ENCODE results near the gene MLLT3.

MLLT3 gene

DNA sequence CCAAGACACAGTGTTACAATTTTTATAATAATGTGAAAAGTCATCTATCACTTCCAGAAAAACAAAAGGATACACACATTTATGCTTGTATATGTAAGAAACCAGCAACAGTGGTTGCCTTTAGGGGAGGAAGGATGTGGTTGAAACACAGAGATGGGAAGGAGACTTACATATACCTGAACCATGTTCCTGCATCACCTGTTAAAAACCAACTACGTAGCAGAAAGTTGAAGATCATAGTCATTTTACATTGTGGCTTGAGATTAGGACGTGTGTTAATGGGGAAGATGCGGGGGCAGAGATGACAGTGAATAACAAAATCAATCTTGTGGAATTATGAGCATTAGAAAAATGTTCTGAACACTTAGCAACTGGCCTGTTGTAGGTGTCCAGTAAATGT is 307.3 kb downstream of the MLLT3 start:
- Mint-ChIP-seq H3K36me3 (ENCODE audit: low read depth) (no peaks in the 10 kb centered on the region), H3K27me3 (no peaks in the 10 kb centered on the region), H3K27ac (peak overlapping the region; percentile 91), H3K4me1 (ENCODE audit: low read depth) (peaks cover 71% of the 10 kb centered on the region), H3K4me3 (no peak overlapping the region), H3K9me3 (peaks cover 2% of the 10 kb centered on the region)
- DNase-seq: no peak

DNA sequence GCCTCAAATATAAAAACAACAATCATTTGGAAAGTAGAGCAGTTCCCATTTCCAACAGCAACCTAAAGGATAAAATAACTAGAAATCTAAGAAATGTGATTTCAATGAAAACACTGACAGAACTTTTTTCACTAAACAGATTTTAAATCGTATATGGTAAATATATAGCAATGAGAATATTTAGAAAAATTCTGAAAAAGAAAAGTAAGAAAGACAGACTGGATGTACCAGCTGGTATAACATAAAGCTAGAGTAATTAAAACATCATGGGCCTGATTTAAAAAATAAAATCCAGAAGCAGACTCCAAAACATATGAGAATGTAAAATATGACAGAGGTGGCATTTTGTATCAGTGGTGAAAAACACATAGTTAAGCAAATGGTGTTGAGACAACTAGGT is 308.9 kb downstream of the MLLT3 start:
- no peaks in the 10 kb centered on the region for H3K27me3 Mint-ChIP-seq
- peaks cover 2% of the 10 kb centered on the region for H3K9me3 Mint-ChIP-seq
- no peak overlapping the region for H3K27ac Mint-ChIP-seq
- no peak overlapping the region for H3K4me3 Mint-ChIP-seq
- H3K36me3 Mint-ChIP-seq (ENCODE audit: low read depth): no peaks in the 10 kb centered on the region
- peaks cover 55% of the 10 kb centered on the region for H3K4me1 Mint-ChIP-seq (ENCODE audit: low read depth)
- no peak for DNase-seq

DNA sequence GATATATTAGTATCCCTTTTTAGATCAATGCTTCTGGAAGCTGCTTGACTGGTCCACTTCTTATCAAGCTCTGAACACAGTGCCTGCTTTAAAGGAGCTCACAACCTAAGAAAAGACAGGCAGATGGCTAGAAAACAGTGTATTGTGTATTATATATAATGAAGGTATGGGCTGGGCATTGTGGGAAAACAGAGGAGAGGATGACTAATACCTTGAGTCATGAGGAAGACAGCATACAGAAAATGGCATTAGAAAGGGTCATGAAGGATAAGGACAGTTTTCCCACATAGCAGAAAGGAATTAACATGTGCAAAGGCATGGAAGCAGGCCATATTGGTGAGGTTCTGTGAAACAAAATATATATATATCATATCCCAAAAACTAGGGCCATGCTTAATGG is 309.6 kb downstream of the MLLT3 start:
- no peak for DNase-seq
- Mint-ChIP-seq H3K4me3 (no peak overlapping the region), H3K36me3 (ENCODE audit: low read depth) (no peaks in the 10 kb centered on the region)

DNA sequence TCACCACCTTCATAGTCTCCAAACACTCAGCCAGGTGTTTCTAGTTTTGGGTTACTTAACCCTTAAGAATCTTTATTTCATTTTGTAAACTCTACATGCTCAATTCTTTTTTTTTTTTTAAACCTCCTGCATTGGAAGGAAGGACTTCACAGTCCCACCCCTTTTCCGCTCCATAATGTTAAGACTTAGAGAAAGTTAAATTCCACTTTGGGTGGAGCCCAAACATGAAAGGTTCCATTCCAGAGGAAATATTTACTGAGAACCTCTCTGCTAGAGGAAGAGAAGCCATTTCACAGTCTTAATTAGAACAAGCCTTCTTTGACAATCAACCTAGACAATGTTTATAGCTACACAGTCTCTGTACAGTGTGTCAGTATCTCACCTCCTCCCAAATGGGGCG is 312.3 kb downstream of the MLLT3 start:
- Mint-ChIP-seq H3K4me1 (ENCODE audit: low read depth) (peaks cover 22% of the 10 kb centered on the region), H3K9me3 (no peaks in the 10 kb centered on the region), H3K4me3 (no peak overlapping the region), H3K36me3 (ENCODE audit: low read depth) (no peaks in the 10 kb centered on the region), H3K27me3 (no peaks in the 10 kb centered on the region), H3K27ac (no peak overlapping the region)
- DNase-seq: no peak

More for the DNA sequence above, 309.6 kb downstream of the MLLT3 start:
- Mint-ChIP-seq H3K27ac (no peak overlapping the region), H3K27me3 (no peaks in the 10 kb centered on the region), H3K9me3 (peaks cover 2% of the 10 kb centered on the region), H3K4me1 (ENCODE audit: low read depth) (peaks cover 48% of the 10 kb centered on the region)

DNA sequence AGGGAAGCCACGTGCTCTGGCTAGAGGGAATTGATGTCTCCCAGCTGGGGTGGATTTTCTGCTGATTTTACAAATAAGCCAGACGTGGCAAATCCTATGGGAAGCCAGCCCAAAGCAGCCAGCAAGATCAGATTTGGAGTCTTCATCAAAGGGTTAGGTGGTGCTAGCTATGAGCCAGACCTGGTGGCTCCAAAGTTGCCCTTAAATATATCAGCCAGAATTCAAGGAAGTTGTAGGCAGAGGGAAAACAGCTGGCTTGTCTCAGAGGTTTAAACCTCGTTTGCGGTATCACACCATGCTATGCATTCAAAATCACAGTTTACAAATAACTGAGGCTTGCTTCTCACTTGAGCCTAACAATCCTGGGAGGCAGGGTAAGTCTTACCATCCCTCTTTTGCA is 313.2 kb downstream of the MLLT3 start:
- no peak for DNase-seq
- no peak overlapping the region for H3K4me3 Mint-ChIP-seq
- no peak overlapping the region for H3K27ac Mint-ChIP-seq
- H3K9me3 Mint-ChIP-seq: no peaks in the 10 kb centered on the region
- H3K4me1 Mint-ChIP-seq (ENCODE audit: low read depth): peaks cover 16% of the 10 kb centered on the region
- H3K36me3 Mint-ChIP-seq (ENCODE audit: low read depth): no peaks in the 10 kb centered on the region
- no peaks in the 10 kb centered on the region for H3K27me3 Mint-ChIP-seq

DNA sequence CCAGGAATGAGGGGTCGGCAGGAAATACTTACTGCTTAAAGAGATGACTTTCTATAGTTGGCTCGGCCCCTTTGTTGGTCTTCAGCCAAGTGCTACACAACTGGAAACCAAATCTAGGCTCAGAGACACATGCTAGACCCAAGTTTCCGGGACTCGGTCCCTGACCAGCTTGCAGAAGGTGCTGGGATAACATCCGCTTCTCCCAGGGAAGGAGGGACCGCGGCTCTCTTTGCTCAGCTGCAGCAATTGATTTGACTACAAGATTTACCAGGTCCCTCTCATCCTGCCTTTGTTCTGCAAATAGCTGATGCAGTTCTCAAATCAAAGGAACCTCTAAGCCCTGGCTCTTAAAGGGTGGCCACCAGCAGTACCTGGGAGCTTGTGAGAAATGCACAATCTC is 314.7 kb downstream of the MLLT3 start:
- H3K36me3 Mint-ChIP-seq (ENCODE audit: low read depth): no peaks in the 10 kb centered on the region
- no peak overlapping the region for H3K4me3 Mint-ChIP-seq
- no peaks in the 10 kb centered on the region for H3K27me3 Mint-ChIP-seq
- H3K9me3 Mint-ChIP-seq: no peaks in the 10 kb centered on the region
- H3K27ac Mint-ChIP-seq: no peak overlapping the region
- DNase-seq: no peak
- peaks cover 6% of the 10 kb centered on the region for H3K4me1 Mint-ChIP-seq (ENCODE audit: low read depth)

DNA sequence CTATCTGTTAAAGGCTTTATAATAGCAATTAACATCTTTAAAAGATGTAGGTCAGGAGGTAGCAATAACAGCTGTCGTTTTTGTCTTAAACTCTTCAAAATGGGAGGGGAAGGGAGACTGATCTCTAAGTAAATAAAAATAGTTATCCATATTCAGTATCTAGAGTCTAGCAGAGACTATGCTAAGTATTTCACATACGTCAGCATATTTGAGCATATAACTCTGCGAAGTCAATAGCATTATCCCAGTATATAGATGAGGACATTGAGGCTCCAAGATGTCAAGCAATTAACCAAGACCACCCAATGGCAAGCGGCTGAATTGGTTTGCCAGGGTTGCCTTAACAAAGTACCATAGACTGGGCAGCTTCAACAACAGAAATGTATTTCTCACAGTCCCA is 316.8 kb downstream of the MLLT3 start:
- no peaks in the 10 kb centered on the region for H3K9me3 Mint-ChIP-seq

DNA sequence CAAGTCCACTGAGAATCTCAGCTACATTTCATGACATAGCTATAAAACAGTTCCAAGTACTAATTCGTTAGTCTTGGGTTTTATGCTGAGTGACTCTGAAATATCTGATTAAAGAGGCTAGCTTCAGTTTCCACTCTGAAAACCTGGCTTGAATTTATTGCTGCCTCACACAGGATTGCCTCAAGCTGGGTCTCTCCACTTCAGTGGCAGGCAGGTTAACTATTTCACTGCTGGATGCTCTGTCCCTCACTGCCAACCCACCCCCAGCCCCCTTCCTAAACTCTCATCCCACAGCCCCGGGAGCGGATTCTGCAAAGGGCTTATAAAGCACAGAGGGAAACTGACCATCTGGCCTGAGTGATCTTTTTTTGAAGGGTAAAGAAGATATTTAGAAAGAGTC is 318.3 kb downstream of the MLLT3 start:
- no peaks in the 10 kb centered on the region for H3K27me3 Mint-ChIP-seq
- H3K4me1 Mint-ChIP-seq (ENCODE audit: low read depth): peaks cover 23% of the 10 kb centered on the region
- no peak for DNase-seq
- no peak overlapping the region for H3K4me3 Mint-ChIP-seq
- no peak overlapping the region for H3K27ac Mint-ChIP-seq
- no peaks in the 10 kb centered on the region for H3K9me3 Mint-ChIP-seq
- no peaks in the 10 kb centered on the region for H3K36me3 Mint-ChIP-seq (ENCODE audit: low read depth)

More for the DNA sequence above, 316.8 kb downstream of the MLLT3 start:
- DNase-seq: no peak
- Mint-ChIP-seq H3K36me3 (ENCODE audit: low read depth) (no peaks in the 10 kb centered on the region), H3K4me1 (ENCODE audit: low read depth) (peaks cover 12% of the 10 kb centered on the region), H3K27me3 (no peaks in the 10 kb centered on the region), H3K4me3 (no peak overlapping the region), H3K27ac (no peak overlapping the region)

DNA sequence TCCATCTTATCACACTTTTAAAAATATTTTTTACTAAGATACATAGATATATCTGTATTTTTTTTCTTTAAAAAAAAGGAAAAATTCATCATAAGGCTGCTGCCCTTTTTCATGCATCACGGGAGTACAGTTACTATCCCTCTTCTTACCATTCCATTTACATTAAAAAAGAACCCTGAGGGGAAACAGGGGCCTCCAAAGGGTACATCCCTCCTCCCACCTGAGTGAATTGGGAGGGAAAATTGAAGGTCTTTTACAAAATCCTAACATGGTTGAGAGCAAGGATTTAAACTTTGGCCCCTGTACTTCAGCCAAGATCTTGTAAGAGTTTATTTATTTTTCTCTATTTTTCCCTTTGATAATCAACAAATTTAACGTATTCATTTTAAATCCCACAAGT is 319.2 kb downstream of the MLLT3 start:
- DNase-seq: no peak
- Mint-ChIP-seq H3K4me1 (ENCODE audit: low read depth) (peaks cover 23% of the 10 kb centered on the region), H3K27me3 (no peaks in the 10 kb centered on the region), H3K4me3 (no peak overlapping the region), H3K36me3 (ENCODE audit: low read depth) (no peaks in the 10 kb centered on the region), H3K9me3 (no peaks in the 10 kb centered on the region), H3K27ac (no peak overlapping the region)

DNA sequence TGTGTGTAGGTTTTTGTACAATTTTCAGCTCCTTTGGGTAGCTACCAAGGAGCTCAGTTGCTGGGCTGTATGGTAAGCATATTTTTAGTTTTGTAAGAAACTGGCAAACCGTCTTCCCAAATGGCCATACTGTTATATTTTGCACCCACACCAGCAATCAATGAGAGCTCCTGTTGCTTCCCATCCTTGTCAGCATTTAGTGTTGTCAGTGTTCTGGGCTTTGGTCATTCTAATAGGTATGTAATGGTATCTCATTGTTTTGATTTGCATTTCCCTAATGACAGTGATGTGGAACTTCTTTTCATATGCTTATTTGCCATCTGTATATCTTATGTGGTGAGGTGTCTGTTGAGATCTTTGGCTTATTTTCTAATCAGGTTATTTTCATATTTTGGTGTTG is 320.1 kb downstream of the MLLT3 start:
- DNase-seq: no peak
- Mint-ChIP-seq H3K36me3 (ENCODE audit: low read depth) (no peaks in the 10 kb centered on the region), H3K9me3 (no peaks in the 10 kb centered on the region), H3K27me3 (no peaks in the 10 kb centered on the region), H3K4me1 (ENCODE audit: low read depth) (peaks cover 23% of the 10 kb centered on the region), H3K27ac (no peak overlapping the region), H3K4me3 (no peak overlapping the region)

DNA sequence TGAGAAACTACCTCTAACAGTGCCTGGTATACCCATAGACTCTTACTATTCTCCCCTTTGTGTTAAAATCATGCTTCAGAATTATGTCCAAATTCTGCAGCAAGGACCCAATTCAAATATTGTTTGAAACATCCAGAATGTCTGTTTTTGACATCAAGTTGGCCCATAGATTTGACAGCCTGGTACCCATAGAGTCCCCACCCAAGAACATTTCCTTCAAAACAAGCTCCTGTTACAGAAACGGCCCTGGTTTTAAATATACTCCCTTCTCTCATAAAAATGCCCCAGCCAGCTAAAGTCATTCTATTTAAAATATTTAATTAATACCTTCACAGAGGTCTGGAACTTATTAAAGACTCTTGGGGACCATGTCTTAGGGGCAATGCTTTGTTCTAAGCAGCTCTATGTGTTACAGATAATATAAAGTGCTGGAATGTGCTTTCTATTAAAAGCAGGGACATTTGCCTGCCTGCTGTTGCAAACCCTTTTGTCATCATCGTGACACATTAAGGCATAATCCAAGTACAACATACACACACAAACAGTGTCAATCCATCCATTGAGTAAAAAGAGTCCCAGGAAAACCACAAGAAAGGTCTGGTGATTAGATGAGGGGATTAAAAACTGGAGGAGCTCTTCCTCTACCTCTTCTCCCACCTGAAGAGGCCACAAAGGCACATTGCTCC is 321.7 kb downstream of the MLLT3 start:
- no peaks in the 10 kb centered on the region for H3K9me3 Mint-ChIP-seq
- H3K4me3 Mint-ChIP-seq: no peak overlapping the region

DNA sequence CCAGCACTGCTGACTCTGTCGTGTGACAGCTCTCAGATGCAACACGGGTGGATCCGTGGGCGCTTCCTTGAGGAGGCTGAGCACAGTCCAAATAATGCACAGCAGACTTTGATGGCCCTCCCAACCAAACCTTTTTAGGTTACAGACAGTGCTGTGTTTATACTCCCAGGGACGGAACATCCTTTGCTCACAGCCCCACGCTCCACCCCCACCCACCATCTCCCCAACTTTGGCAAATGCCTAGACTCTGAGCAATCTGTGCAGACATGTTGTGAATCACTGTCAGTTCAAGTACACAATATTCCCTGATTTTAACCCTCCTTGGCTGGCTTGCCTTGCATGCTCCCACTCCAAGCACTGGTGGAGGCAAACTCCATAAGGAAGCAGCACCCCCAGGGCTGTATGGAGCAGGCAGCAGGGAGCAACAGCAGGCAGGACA is 324.6 kb downstream of the MLLT3 start:
- Mint-ChIP-seq H3K9me3 (no peaks in the 10 kb centered on the region), H3K4me1 (ENCODE audit: low read depth) (peaks cover 23% of the 10 kb centered on the region), H3K4me3 (no peak overlapping the region), H3K36me3 (ENCODE audit: low read depth) (no peaks in the 10 kb centered on the region), H3K27ac (no peak overlapping the region), H3K27me3 (no peaks in the 10 kb centered on the region)
- no peak for DNase-seq

More for the DNA sequence above, 321.7 kb downstream of the MLLT3 start:
- Mint-ChIP-seq H3K36me3 (ENCODE audit: low read depth) (no peaks in the 10 kb centered on the region), H3K27me3 (no peaks in the 10 kb centered on the region), H3K27ac (no peak overlapping the region), H3K4me1 (ENCODE audit: low read depth) (peaks cover 23% of the 10 kb centered on the region)
- DNase-seq: no peak

DNA sequence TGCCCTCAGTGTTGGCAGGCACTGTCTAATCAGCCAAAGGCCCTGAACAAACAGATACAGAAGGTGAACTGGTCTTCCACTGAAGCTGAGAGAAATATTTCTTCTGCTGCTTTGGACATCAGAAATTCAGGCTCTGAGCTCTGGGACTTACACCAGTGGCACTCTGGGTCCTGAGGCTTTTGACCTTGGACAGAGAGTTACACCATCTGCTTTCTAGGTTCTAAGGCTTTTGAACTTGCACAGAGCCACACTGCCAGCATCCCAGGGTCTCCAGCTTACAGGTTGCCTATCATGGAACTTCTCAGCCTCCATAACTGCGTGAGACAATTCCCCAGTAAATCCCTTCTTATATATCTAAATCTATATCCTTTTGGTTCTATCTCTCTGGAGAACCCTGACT is 326.7 kb downstream of the MLLT3 start:
- peaks cover 12% of the 10 kb centered on the region for H3K4me1 Mint-ChIP-seq (ENCODE audit: low read depth)
- H3K4me3 Mint-ChIP-seq: no peak overlapping the region
- H3K36me3 Mint-ChIP-seq (ENCODE audit: low read depth): no peaks in the 10 kb centered on the region
- DNase-seq: no peak
- H3K9me3 Mint-ChIP-seq: peaks cover 3% of the 10 kb centered on the region
- no peaks in the 10 kb centered on the region for H3K27me3 Mint-ChIP-seq
- H3K27ac Mint-ChIP-seq: no peak overlapping the region

DNA sequence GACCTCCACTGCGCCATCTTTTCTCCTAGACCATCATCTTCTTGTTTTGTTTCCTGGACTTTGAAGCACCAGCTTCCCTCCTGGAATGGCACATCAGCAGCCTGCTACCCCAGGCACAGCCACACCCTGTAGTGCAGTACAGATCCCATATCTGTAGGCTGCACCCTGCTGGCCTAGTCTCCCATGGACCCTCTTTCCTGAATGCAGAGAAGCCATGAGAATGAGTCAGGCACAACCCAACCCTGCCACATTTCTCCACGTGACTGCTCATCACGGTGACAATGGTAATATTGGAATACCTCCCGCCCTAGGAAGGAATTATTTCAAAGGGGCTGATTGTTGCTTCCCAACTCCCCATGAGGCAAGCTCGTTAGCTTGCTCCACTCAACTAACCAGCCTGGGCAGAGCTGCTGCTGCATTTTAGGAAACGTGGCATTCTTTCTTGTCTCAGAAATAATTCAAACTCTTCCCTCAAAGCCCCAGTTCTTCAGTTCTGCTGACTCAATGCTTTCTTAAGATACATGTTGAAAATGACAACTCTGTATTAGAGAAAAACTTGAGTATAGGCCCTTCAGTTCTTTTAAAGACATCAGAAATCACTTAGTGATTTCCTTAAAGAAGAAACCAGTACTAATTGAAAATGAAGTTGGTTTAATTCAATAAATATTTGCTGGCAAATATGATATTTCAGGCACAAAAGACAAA is 328.1 kb downstream of the MLLT3 start:
- Mint-ChIP-seq H3K4me3 (no peak overlapping the region), H3K36me3 (ENCODE audit: low read depth) (no peaks in the 10 kb centered on the region), H3K27ac (peak overlapping the region; percentile 27), H3K9me3 (peaks cover 5% of the 10 kb centered on the region), H3K27me3 (no peaks in the 10 kb centered on the region), H3K4me1 (ENCODE audit: low read depth) (no peaks in the 10 kb centered on the region)
- DNase-seq: no peak

DNA sequence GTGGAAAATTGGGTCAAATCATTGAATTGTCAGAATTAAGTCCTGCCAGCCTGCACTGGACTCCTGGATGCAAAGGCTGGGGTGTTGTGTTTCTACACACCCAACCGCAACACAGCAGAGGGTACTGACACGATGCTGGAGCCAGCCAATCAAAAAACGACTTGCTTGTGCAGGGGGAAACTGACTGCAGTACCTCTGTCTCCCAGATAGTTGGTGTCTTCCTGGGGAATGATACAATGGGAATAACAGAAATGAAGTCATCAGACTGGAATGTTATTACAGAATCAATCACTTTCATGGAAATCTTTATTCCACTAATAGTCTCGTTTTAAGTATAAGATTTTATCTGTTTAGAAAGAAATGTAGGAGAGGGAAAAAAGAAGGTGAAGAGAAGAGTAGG is 330.3 kb downstream of the MLLT3 start:
- H3K4me1 Mint-ChIP-seq (ENCODE audit: low read depth): no peaks in the 10 kb centered on the region
- H3K9me3 Mint-ChIP-seq: peaks cover 10% of the 10 kb centered on the region
- H3K27me3 Mint-ChIP-seq: no peaks in the 10 kb centered on the region
- H3K27ac Mint-ChIP-seq: no peak overlapping the region
- H3K4me3 Mint-ChIP-seq: no peak overlapping the region
- no peak for DNase-seq
- no peaks in the 10 kb centered on the region for H3K36me3 Mint-ChIP-seq (ENCODE audit: low read depth)
